ENCODE data around the gene ENKD1.

Gene ENKD1

GRCh38 chr16:67666559-67667452 is at the start of gene ENKD1, which contains the start of gene C16orf86:
ENKD1 (minus strand) TSS chr16:67666750; CDS start chr16:67666442, 308 bp downstream.
C16orf86 (plus strand) TSS chr16:67666814; CDS start chr16:67666971, 157 bp downstream.
- peak; percentile 69 for DNase-seq
- Mint-ChIP-seq H3K9me3 (no peaks in the 10 kb centered on the region), H3K27ac (peak within 1 kb of the TSS; percentile 97), H3K36me3 (peaks cover 7 to 14% of the 10 kb centered on the region in 2 donors), H3K4me3 (peak within 1 kb of the TSS; percentile 97 to 100), H3K4me1 (peaks cover 38 to 50% of the 10 kb centered on the region in 2 donors), H3K27me3 (no peaks in the 10 kb centered on the region)
- ATAC-seq (replicated peaks): peak; percentile 68 to 81

- no peak for ATAC-seq (replicated peaks)
- Mint-ChIP-seq H3K9me3 (no peaks in the 10 kb centered on the region), H3K36me3 (peaks cover 9 to 14% of the 10 kb centered on the region in 2 donors), H3K4me3 (no peak overlapping the region), H3K27me3 (no peaks in the 10 kb centered on the region), H3K4me1 (peaks cover 33 to 40% of the 10 kb centered on the region in 2 donors), H3K27ac (no peak overlapping the region)
- DNase-seq: no peak
Observed at GRCh38 chr16:67716097-67716496, 49.5 kb upstream of the ENKD1 start.

GRCh38 chr16:67714522-67714921 is 48.0 kb upstream of the ENKD1 start:
- no peak overlapping the region for H3K4me3 Mint-ChIP-seq
- no peaks in the 10 kb centered on the region for H3K27me3 Mint-ChIP-seq
- peaks cover 21 to 32% of the 10 kb centered on the region in 2 donors for H3K4me1 Mint-ChIP-seq
- peaks cover 9 to 15% of the 10 kb centered on the region in 2 donors for H3K36me3 Mint-ChIP-seq
- H3K27ac Mint-ChIP-seq: no peak overlapping the region
- ATAC-seq (replicated peaks) (no peak), DNase-seq (no peak)
- no peaks in the 10 kb centered on the region for H3K9me3 Mint-ChIP-seq

- Mint-ChIP-seq H3K4me1 (peaks cover 21 to 29% of the 10 kb centered on the region in 2 donors), H3K27ac (no peak overlapping the region), H3K36me3 (peaks cover 6 to 15% of the 10 kb centered on the region in 2 donors), H3K27me3 (no peaks in the 10 kb centered on the region), H3K4me3 (no peak overlapping the region), H3K9me3 (no peaks in the 10 kb centered on the region)
- DNase-seq (no peak), ATAC-seq (replicated peaks) (no peak)
Observed at GRCh38 chr16:67713647-67714273, 47.2 kb upstream of the ENKD1 start.

- no peak overlapping the region for H3K27ac Mint-ChIP-seq
- no peaks in the 10 kb centered on the region for H3K27me3 Mint-ChIP-seq
- ATAC-seq (replicated peaks) (no peak), DNase-seq (no peak)
- no peaks in the 10 kb centered on the region for H3K9me3 Mint-ChIP-seq
- H3K36me3 Mint-ChIP-seq: peaks cover 2 to 10% of the 10 kb centered on the region in 2 donors
- H3K4me3 Mint-ChIP-seq: no peak overlapping the region
- peaks cover 9% of the 10 kb centered on the region in 2 donors for H3K4me1 Mint-ChIP-seq
Observed at GRCh38 chr16:67710607-67711006, 44.1 kb upstream of the ENKD1 start.

- H3K9me3 Mint-ChIP-seq: no peaks in the 10 kb centered on the region
- no peaks in the 10 kb centered on the region for H3K27me3 Mint-ChIP-seq
- no peak overlapping the region for H3K4me3 Mint-ChIP-seq
- peaks cover 2 to 15% of the 10 kb centered on the region in 2 donors for H3K36me3 Mint-ChIP-seq
- H3K4me1 Mint-ChIP-seq: peaks cover 8 to 9% of the 10 kb centered on the region in 2 donors
- ATAC-seq (replicated peaks): no peak
- H3K27ac Mint-ChIP-seq: no peak overlapping the region
- DNase-seq: no peak
Observed at GRCh38 chr16:67709050-67709449, 42.5 kb upstream of the ENKD1 start.

GRCh38 chr16:67708368-67708771 is 41.8 kb upstream of the ENKD1 start:
- DNase-seq: no peak
- H3K9me3 Mint-ChIP-seq: no peaks in the 10 kb centered on the region
- H3K4me1 Mint-ChIP-seq: peaks cover 8 to 9% of the 10 kb centered on the region in 2 donors
- H3K36me3 Mint-ChIP-seq: peaks cover 5 to 15% of the 10 kb centered on the region in 2 donors
- no peak for ATAC-seq (replicated peaks)
- H3K4me3 Mint-ChIP-seq: no peak overlapping the region
- no peak overlapping the region for H3K27ac Mint-ChIP-seq
- H3K27me3 Mint-ChIP-seq: no peaks in the 10 kb centered on the region

- DNase-seq (no peak), ATAC-seq (replicated peaks) (no peak)
- no peak overlapping the region for H3K4me3 Mint-ChIP-seq
- H3K36me3 Mint-ChIP-seq: peaks cover 5 to 15% of the 10 kb centered on the region in 2 donors
- H3K4me1 Mint-ChIP-seq: peaks cover 8 to 9% of the 10 kb centered on the region in 2 donors
- H3K27ac Mint-ChIP-seq: no peak overlapping the region
- H3K27me3 Mint-ChIP-seq: no peaks in the 10 kb centered on the region
- no peaks in the 10 kb centered on the region for H3K9me3 Mint-ChIP-seq
Observed at GRCh38 chr16:67707790-67708189, 41.2 kb upstream of the ENKD1 start.

- no peaks in the 10 kb centered on the region for H3K9me3 Mint-ChIP-seq
- no peak for ATAC-seq (replicated peaks)
- DNase-seq: no peak
- no peak overlapping the region for H3K4me3 Mint-ChIP-seq
- H3K4me1 Mint-ChIP-seq: peaks cover 8 to 9% of the 10 kb centered on the region in 2 donors
- no peaks in the 10 kb centered on the region for H3K27me3 Mint-ChIP-seq
- H3K36me3 Mint-ChIP-seq: peaks cover 5 to 15% of the 10 kb centered on the region in 2 donors
- no peak overlapping the region for H3K27ac Mint-ChIP-seq
Observed at GRCh38 chr16:67707210-67707609, 40.7 kb upstream of the ENKD1 start.

GRCh38 chr16:67704110-67704509 is 37.6 kb upstream of the ENKD1 start:
- peaks cover 3 to 5% of the 10 kb centered on the region in 2 donors for H3K36me3 Mint-ChIP-seq
- H3K4me3 Mint-ChIP-seq: no peak overlapping the region
- no peak for DNase-seq
- ATAC-seq (replicated peaks): no peak
- no peaks in the 10 kb centered on the region for H3K9me3 Mint-ChIP-seq
- H3K27ac Mint-ChIP-seq: no peak overlapping the region
- peaks cover 0 to 1% of the 10 kb centered on the region in 2 donors for H3K4me1 Mint-ChIP-seq
- H3K27me3 Mint-ChIP-seq: no peaks in the 10 kb centered on the region

GRCh38 chr16:67703626-67704025 is 37.1 kb upstream of the ENKD1 start:
- H3K36me3 Mint-ChIP-seq: peaks cover 4 to 8% of the 10 kb centered on the region in 2 donors
- ATAC-seq (replicated peaks): no peak
- no peak overlapping the region for H3K27ac Mint-ChIP-seq
- no peak overlapping the region for H3K4me3 Mint-ChIP-seq
- H3K4me1 Mint-ChIP-seq: peaks cover 0 to 1% of the 10 kb centered on the region in 2 donors
- no peaks in the 10 kb centered on the region for H3K27me3 Mint-ChIP-seq
- DNase-seq: no peak
- H3K9me3 Mint-ChIP-seq: no peaks in the 10 kb centered on the region

- H3K9me3 Mint-ChIP-seq: no peaks in the 10 kb centered on the region
- no peak overlapping the region for H3K27ac Mint-ChIP-seq
- no peak overlapping the region for H3K4me3 Mint-ChIP-seq
- ATAC-seq (replicated peaks) (no peak), DNase-seq (no peak)
- no peaks in the 10 kb centered on the region for H3K27me3 Mint-ChIP-seq
- peaks cover 0 to 1% of the 10 kb centered on the region in 2 donors for H3K4me1 Mint-ChIP-seq
- H3K36me3 Mint-ChIP-seq: peaks cover 9 to 19% of the 10 kb centered on the region in 2 donors
Observed at GRCh38 chr16:67702130-67702529, 35.6 kb upstream of the ENKD1 start.

GRCh38 chr16:67701420-67701819 is 34.9 kb upstream of the ENKD1 start:
- Mint-ChIP-seq H3K27me3 (no peaks in the 10 kb centered on the region), H3K36me3 (peaks cover 9 to 22% of the 10 kb centered on the region in 2 donors), H3K9me3 (no peaks in the 10 kb centered on the region), H3K27ac (no peak overlapping the region), H3K4me1 (peaks cover 0 to 1% of the 10 kb centered on the region in 2 donors), H3K4me3 (no peak overlapping the region)
- ATAC-seq (replicated peaks) (no peak), DNase-seq (no peak)

GRCh38 chr16:67699265-67699664 is 32.7 kb upstream of the ENKD1 start:
- Mint-ChIP-seq H3K4me1 (peaks cover 0 to 6% of the 10 kb centered on the region in 2 donors), H3K27me3 (no peaks in the 10 kb centered on the region), H3K36me3 (peaks cover 9 to 17% of the 10 kb centered on the region in 2 donors), H3K27ac (no peak overlapping the region), H3K4me3 (no peak overlapping the region), H3K9me3 (no peaks in the 10 kb centered on the region)
- no peak for ATAC-seq (replicated peaks)
- DNase-seq: no peak
